MM.1S (cell line): ENCODE measurements around the gene GLCE.
"Not testable (repeated sequence)": the region's sequence is repeated elsewhere in the genome, so short reads cannot be mapped to it uniquely, and the experiment has no call there.

Source experiments
- EZH2 ChIP-seq: fragments of 300-600 bp; sonication (generic); optimal IDR thresholded peaks from 2 replicates; pipeline ENCODE3; 2017; ENCODE audit warnings: low read depth, mild to moderate bottlenecking, antibody characterized with exemption, low read length, mixed read lengths
- EZH2phosphoT487 ChIP-seq: fragments of 300-600 bp; sonication (generic); IDR thresholded peaks from 2 replicates; pipeline ENCODE4 v1.6.1; 2018; ENCODE audit warnings: antibody characterized with exemption, low read length
- TF ChIP-seq, protein P1 (sequence below): fragments of 300-600 bp; sonication (generic); IDR thresholded peaks from 2 replicates; pipeline ENCODE4 v1.5.1; 2016; ENCODE audit warnings: antibody characterized with exemption, low read length, mixed read lengths

DNA sequence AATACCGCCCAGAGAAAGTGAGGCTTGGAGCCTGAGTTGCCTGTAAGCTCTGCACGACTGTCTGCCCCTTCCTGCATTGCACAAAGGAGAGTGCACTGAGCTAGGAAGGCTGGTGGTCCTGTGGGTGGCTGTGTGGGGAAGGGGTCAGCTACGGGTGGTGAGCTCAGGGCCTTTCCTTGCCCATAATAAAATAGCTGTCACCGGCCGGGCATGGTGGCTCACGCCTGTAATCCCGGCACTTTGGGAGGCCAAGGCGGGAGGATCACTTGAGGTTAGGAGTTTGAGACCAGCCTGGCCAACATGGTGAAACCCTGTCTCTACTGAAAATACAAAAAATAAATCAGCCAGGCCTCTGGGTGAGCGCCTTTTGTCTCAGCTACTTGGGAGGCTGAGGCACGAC lies 131.2 kb downstream of the GLCE start:
- TF ChIP-seq, protein P1, sequence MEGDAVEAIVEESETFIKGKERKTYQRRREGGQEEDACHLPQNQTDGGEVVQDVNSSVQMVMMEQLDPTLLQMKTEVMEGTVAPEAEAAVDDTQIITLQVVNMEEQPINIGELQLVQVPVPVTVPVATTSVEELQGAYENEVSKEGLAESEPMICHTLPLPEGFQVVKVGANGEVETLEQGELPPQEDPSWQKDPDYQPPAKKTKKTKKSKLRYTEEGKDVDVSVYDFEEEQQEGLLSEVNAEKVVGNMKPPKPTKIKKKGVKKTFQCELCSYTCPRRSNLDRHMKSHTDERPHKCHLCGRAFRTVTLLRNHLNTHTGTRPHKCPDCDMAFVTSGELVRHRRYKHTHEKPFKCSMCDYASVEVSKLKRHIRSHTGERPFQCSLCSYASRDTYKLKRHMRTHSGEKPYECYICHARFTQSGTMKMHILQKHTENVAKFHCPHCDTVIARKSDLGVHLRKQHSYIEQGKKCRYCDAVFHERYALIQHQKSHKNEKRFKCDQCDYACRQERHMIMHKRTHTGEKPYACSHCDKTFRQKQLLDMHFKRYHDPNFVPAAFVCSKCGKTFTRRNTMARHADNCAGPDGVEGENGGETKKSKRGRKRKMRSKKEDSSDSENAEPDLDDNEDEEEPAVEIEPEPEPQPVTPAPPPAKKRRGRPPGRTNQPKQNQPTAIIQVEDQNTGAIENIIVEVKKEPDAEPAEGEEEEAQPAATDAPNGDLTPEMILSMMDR = not testable (repeated sequence)
- not testable (repeated sequence) for TF ChIP-seq EZH2, EZH2phosphoT487
